ENCODE measurements around the gene TRAPPC11.

GRCh38 chr4:183659872-183660242 lies 764 bp downstream of the TRAPPC11 start:
- no peak for TF ChIP-seq MAX (IDR thresholded peaks at IDR 0.05)
- TF ChIP-seq CTCF (IDR thresholded peaks at IDR 0.05 in 2 of 3, conservative IDR thresholded peaks at IDR 0.05 in 1 of 3; ENCODE audit: borderline replicate concordance in 1 of 3, insufficient read depth in 1 of 3, low read depth in 2 of 3, low read length in 2 of 3): no peak
